Measurements from ENCODE around the gene TLR4.

Gene TLR4

GRCh38 chr9:117677572-117677971 lies 26.6 kb upstream of the TLR4 start:
- no peak overlapping the region for H3K4me3 ChIP-seq (ENCODE audit: low read length)
- TF ChIP-seq CTCF (conservative IDR thresholded peaks at IDR 0.05; ENCODE audit: low read depth, low read length): no peak
- DNase-seq (ENCODE audit: low read depth): no peak

- no peak for DNase-seq (ENCODE audit: low read depth)
- no peak for TF ChIP-seq CTCF (conservative IDR thresholded peaks at IDR 0.05; ENCODE audit: low read depth, low read length)
- H3K4me3 ChIP-seq (ENCODE audit: low read length): no peak overlapping the region
Observed at GRCh38 chr9:117678871-117679270, 25.3 kb upstream of the TLR4 start.

- DNase-seq (ENCODE audit: low read depth): no peak
- H3K4me3 ChIP-seq (ENCODE audit: low read length): no peak overlapping the region
- TF ChIP-seq CTCF (conservative IDR thresholded peaks at IDR 0.05; ENCODE audit: low read depth, low read length): no peak
Observed at GRCh38 chr9:117679416-117679815, 24.8 kb upstream of the TLR4 start.

GRCh38 chr9:117681888-117682287 lies 22.3 kb upstream of the TLR4 start:
- no peak overlapping the region for H3K4me3 ChIP-seq (ENCODE audit: low read length)
- no peak for TF ChIP-seq CTCF (conservative IDR thresholded peaks at IDR 0.05; ENCODE audit: low read depth, low read length)
- no peak for DNase-seq (ENCODE audit: low read depth)

- no peak for TF ChIP-seq CTCF (conservative IDR thresholded peaks at IDR 0.05; ENCODE audit: low read depth, low read length)
- no peak overlapping the region for H3K4me3 ChIP-seq (ENCODE audit: low read length)
- no peak for DNase-seq (ENCODE audit: low read depth)
Observed at GRCh38 chr9:117682955-117683710, 21.1 kb upstream of the TLR4 start.

- no peak for TF ChIP-seq CTCF (conservative IDR thresholded peaks at IDR 0.05; ENCODE audit: low read depth, low read length)
- DNase-seq (ENCODE audit: low read depth): no peak
- no peak overlapping the region for H3K4me3 ChIP-seq (ENCODE audit: low read length)
Observed at GRCh38 chr9:117687532-117687931, 16.7 kb upstream of the TLR4 start.

- no peak for TF ChIP-seq CTCF (conservative IDR thresholded peaks at IDR 0.05; ENCODE audit: low read depth, low read length)
- no peak overlapping the region for H3K4me3 ChIP-seq (ENCODE audit: low read length)
- DNase-seq (ENCODE audit: low read depth): no peak
Observed at GRCh38 chr9:117691367-117691766, 12.8 kb upstream of the TLR4 start.

Measured in retinal pigment epithelial cell (primary cell).